Activated CD4-positive, alpha-beta T cell treated with anti-CD3 and anti-CD28 coated beads, Interleukin-2, amount 50 U/mL, for 1 hour (primary cell): ENCODE measurements around the gene XAB2.
"Not testable (repeated sequence)": the region's sequence is repeated elsewhere in the genome, so short reads cannot be mapped to it uniquely, and the experiment has no call there.

ENCODE experiments used
- DNase-seq: peaks from one replicate; pipeline ENCODE4 v3.0.0-alpha.2; 2020

The XAB2 gene

GRCh38 chr19:7648265-7649014 lies 19.1 kb upstream of the XAB2 start:
- DNase-seq = no peak

- no peak for DNase-seq
Measured at GRCh38 chr19:7647156-7647555, 17.8 kb upstream of the XAB2 start.

GRCh38 chr19:7646426-7646700 lies 17.0 kb upstream of the XAB2 start:
- DNase-seq = no peak

- DNase-seq = no peak
Measured at GRCh38 chr19:7645656-7646425, 16.5 kb upstream of the XAB2 start.

- DNase-seq = no peak
Measured at GRCh38 chr19:7645163-7645562, 15.8 kb upstream of the XAB2 start.

- DNase-seq = no peak
Measured at GRCh38 chr19:7644550-7644877, 15.2 kb upstream of the XAB2 start.

GRCh38 chr19:7643629-7644549 lies 14.5 kb upstream of the XAB2 start:
- not testable (repeated sequence) for DNase-seq

GRCh38 chr19:7643031-7643415 lies 13.7 kb upstream of the XAB2 start:
- DNase-seq = no peak

- no peak for DNase-seq
Measured at GRCh38 chr19:7642295-7643030, 13.1 kb upstream of the XAB2 start.

- no peak for DNase-seq
Measured at GRCh38 chr19:7641290-7642276, 12.2 kb upstream of the XAB2 start.

- DNase-seq = no peak
Measured at GRCh38 chr19:7640803-7641202, 11.5 kb upstream of the XAB2 start.

- no peak for DNase-seq
Measured at GRCh38 chr19:7639863-7640348, 10.6 kb upstream of the XAB2 start.

GRCh38 chr19:7638802-7639465 lies 9.6 kb upstream of the XAB2 start:
- DNase-seq = no peak

- DNase-seq = no peak
Measured at GRCh38 chr19:7637374-7638256, 8.3 kb upstream of the XAB2 start.

GRCh38 chr19:7636691-7637373 lies 7.5 kb upstream of the XAB2 start, which contains the start of gene STXBP2:
Gene STXBP2, plus strand, starts transcription at chr19:7637110. Its CDS starts 40 bp downstream, at chr19:7637150.
- DNase-seq = peak; percentile 94

- DNase-seq = no peak
Measured at GRCh38 chr19:7636317-7636690, 7.0 kb upstream of the XAB2 start.

GRCh38 chr19:7635670-7636069 lies 6.3 kb upstream of the XAB2 start:
- no peak for DNase-seq

- DNase-seq = no peak
Measured at GRCh38 chr19:7633698-7634097, 4.4 kb upstream of the XAB2 start, which contains the start of gene PCP2. Gene PCP2, minus strand, starts transcription at chr19:7633719. Its CDS starts 262 bp downstream, at chr19:7633457.
